Transverse colon (tissue), 3 donors: ENCODE results near the gene UNC5B.

ENCODE experiments used
- POLR2A ChIP-seq: fragments of 450-650 bp; IDR thresholded peaks from one replicate; pipeline ENCODE4 v1.6.1; 2016; ENCODE audit warnings: antibody characterized with exemption, mild to moderate bottlenecking, moderate library complexity
- TF ChIP-seq, protein P1 (sequence below), 5 experiments: fragments of 200-600 bp in 3 of 5; fragments of 450-650 bp in 2 of 5; sonication (generic) in 3 of 5; IDR thresholded peaks; 1 replicate in 2 of 5; 2 replicates in 3 of 5; pipeline ENCODE4 v1.5.1; 2016 to 2017; ENCODE audit warnings: antibody characterized with exemption in 5 of 5, inconsistent platforms in 3 of 5, mild to moderate bottlenecking in 2 of 5, moderate library complexity in 1 of 5

GRCh38 chr10:71201849-71202248, 10.5 kb upstream of the UNC5B start:
- TF ChIP-seq, protein P1, sequence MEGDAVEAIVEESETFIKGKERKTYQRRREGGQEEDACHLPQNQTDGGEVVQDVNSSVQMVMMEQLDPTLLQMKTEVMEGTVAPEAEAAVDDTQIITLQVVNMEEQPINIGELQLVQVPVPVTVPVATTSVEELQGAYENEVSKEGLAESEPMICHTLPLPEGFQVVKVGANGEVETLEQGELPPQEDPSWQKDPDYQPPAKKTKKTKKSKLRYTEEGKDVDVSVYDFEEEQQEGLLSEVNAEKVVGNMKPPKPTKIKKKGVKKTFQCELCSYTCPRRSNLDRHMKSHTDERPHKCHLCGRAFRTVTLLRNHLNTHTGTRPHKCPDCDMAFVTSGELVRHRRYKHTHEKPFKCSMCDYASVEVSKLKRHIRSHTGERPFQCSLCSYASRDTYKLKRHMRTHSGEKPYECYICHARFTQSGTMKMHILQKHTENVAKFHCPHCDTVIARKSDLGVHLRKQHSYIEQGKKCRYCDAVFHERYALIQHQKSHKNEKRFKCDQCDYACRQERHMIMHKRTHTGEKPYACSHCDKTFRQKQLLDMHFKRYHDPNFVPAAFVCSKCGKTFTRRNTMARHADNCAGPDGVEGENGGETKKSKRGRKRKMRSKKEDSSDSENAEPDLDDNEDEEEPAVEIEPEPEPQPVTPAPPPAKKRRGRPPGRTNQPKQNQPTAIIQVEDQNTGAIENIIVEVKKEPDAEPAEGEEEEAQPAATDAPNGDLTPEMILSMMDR (IDR thresholded peaks at IDR 0.05) = no peak
- TF ChIP-seq POLR2A = no peak
